Fibroblast of upper back skin (primary cell): Measurements from ENCODE around the gene C16orf90.
"Not testable (repeated sequence)": the region's sequence is repeated elsewhere in the genome, so short reads cannot be mapped to it uniquely, and the experiment has no call there.

Experiments
- DNase-seq: peaks from one replicate; pipeline ENCODE4 v3.0.0-alpha.2; 2013

The C16orf90 gene

GRCh38 chr16:3482659-3483241, 12.5 kb downstream of the C16orf90 start:
- no peak for DNase-seq

- no peak for DNase-seq
These were observed 13.3 kb downstream of the C16orf90 start for GRCh38 chr16:3481696-3482658.

GRCh38 chr16:3480901-3481695, 14.2 kb downstream of the C16orf90 start:
- DNase-seq: no peak

- DNase-seq: no peak
These were observed 15.6 kb downstream of the C16orf90 start for GRCh38 chr16:3479654-3480216.

GRCh38 chr16:3478242-3478925, 16.9 kb downstream of the C16orf90 start:
- no peak for DNase-seq

GRCh38 chr16:3476409-3476808, 18.9 kb downstream of the C16orf90 start:
- DNase-seq: no peak

GRCh38 chr16:3475604-3476375, 19.5 kb downstream of the C16orf90 start:
- no peak for DNase-seq

- DNase-seq: not testable (repeated sequence)
These were observed 20.4 kb downstream of the C16orf90 start for GRCh38 chr16:3474870-3475269.

GRCh38 chr16:3474136-3474779, 21.0 kb downstream of the C16orf90 start:
- DNase-seq: no peak

- not testable (repeated sequence) for DNase-seq
These were observed 21.7 kb downstream of the C16orf90 start for GRCh38 chr16:3473596-3473943.

- DNase-seq: no peak
These were observed 22.3 kb downstream of the C16orf90 start for GRCh38 chr16:3472878-3473595.

- no peak for DNase-seq
These were observed 23.6 kb downstream of the C16orf90 start for GRCh38 chr16:3471518-3472176.

GRCh38 chr16:3470723-3471122, 24.6 kb downstream of the C16orf90 start:
- DNase-seq: no peak

GRCh38 chr16:3469736-3470135, 25.6 kb downstream of the C16orf90 start:
- no peak for DNase-seq

- no peak for DNase-seq
These were observed 26.8 kb downstream of the C16orf90 start for GRCh38 chr16:3468501-3468900.

GRCh38 chr16:3467921-3468320, 27.4 kb downstream of the C16orf90 start:
- DNase-seq: peak; percentile 36

GRCh38 chr16:3467182-3467581, 28.1 kb downstream of the C16orf90 start:
- no peak for DNase-seq

GRCh38 chr16:3465911-3466584, 29.2 kb downstream of the C16orf90 start:
- DNase-seq: no peak

- DNase-seq: no peak
These were observed 30.0 kb downstream of the C16orf90 start for GRCh38 chr16:3465301-3465700.
